ENCODE results near the gene GPR62. TPM values are rescaled to one million over a fixed set of nuclear protein-coding genes. Genes with fewer than 3 reads are reported as not detected.
A peak's percentile ranks its signal among the peaks of the same experiment; 100 is the strongest.

GPR62 gene
- total and polyA plus RNA-seq, 2 donors from 2014 or later = 0.09 to 0.41 TPM

DNA sequence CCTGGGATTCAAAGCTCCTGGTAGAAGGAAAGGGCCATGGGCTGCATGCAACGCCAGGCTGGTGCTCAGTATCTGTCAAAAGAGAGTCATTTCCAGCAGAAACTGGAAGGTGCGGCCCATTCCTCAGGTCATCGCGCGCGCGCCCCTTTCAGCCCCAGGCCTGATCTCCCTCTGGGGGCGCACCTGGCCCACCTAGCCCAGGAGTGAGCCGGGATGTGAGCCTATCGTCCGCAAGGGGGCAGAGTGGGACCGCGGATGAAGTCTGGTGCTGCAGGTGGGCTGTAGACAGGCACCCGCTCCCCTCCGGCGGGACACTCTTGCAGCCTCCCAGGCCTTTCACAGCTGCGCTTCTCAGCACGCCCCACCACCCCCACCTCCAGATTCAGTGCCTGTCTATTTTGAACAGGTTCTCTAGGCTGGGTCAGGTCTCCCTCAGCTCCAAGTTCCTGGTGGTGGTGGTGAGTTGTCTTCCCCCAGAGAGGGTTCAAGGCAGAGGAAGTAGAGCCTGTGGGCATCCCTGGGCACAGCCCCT lies 46.3 kb downstream of the GPR62 start:
- H3K4me3 ChIP-seq (ENCODE audit: low read length in 3 of 3) = no peak overlapping the region
- intact Hi-C loops (cut with DNase I) = loop anchor here (5.0 kb wide), 2 partner anchors 121 to 141 kb away; no protein-coding TSS in a partner anchor
- no peak overlapping the region for H3K27ac ChIP-seq (ENCODE audit: low read depth in 2 of 2, low read length in 2 of 2)
- H3K9me3 ChIP-seq (ENCODE audit: control insufficient read depth in 2 of 3, insufficient read depth in 1 of 3, low read length in 3 of 3) = no peaks in the 10 kb centered on the region
- FAIRE-seq = no peak
- DNase-seq = peak; percentile 90 to 95 (median 93)
- H3K4me1 ChIP-seq (ENCODE audit: control insufficient read depth in 2 of 3, insufficient read depth in 2 of 3, low read depth in 1 of 3, low read length in 3 of 3) = peaks cover 0 to 15% (median under 1%) of the 10 kb centered on the region in 3 donors
- H3K9ac ChIP-seq (ENCODE audit: low read length in 3 of 3) = peak overlapping the region in 1 of 3 donors; percentile 26
- TF ChIP-seq, protein P1, sequence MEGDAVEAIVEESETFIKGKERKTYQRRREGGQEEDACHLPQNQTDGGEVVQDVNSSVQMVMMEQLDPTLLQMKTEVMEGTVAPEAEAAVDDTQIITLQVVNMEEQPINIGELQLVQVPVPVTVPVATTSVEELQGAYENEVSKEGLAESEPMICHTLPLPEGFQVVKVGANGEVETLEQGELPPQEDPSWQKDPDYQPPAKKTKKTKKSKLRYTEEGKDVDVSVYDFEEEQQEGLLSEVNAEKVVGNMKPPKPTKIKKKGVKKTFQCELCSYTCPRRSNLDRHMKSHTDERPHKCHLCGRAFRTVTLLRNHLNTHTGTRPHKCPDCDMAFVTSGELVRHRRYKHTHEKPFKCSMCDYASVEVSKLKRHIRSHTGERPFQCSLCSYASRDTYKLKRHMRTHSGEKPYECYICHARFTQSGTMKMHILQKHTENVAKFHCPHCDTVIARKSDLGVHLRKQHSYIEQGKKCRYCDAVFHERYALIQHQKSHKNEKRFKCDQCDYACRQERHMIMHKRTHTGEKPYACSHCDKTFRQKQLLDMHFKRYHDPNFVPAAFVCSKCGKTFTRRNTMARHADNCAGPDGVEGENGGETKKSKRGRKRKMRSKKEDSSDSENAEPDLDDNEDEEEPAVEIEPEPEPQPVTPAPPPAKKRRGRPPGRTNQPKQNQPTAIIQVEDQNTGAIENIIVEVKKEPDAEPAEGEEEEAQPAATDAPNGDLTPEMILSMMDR (IDR thresholded peaks at IDR 0.05; ENCODE audit: borderline replicate concordance, extremely low read depth, insufficient read depth) = peak; percentile 93
- no peaks in the 10 kb centered on the region for H3K27me3 ChIP-seq (ENCODE audit: control insufficient read depth, insufficient read depth, low read length)
- no peaks in the 10 kb centered on the region for H3K36me3 ChIP-seq (ENCODE audit: control insufficient read depth in 2 of 3, insufficient read depth in 3 of 3, low read length in 3 of 3)

DNA sequence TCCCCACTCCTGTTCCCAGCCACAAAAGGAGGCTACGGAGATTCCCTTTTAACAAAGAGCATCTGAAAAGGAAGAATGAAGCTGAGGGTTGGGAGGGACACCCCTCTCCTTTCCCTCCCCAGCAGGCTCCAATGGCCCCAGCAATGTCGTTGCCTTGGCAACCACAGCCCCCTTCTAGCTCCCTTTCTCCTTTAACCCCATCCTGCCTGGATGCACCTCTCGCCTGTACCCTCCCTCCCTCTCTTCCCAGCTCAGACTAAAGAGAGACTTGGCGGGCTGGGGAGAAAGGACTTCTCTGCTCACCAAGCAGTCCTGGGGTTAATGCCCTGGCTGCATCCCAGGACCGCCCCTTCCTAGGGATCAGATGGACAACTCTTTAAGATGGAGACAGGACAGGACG lies 47.6 kb downstream of the GPR62 start:
- FAIRE-seq (no peak), DNase-seq (no peak)
- H3K9ac ChIP-seq (ENCODE audit: low read length in 3 of 3) = no peak overlapping the region
- TF ChIP-seq, protein P1 (IDR thresholded peaks at IDR 0.05; ENCODE audit: borderline replicate concordance, extremely low read depth, insufficient read depth) = no peak
- no peak overlapping the region for H3K4me3 ChIP-seq (ENCODE audit: low read length in 3 of 3)
- no peaks in the 10 kb centered on the region for H3K36me3 ChIP-seq (ENCODE audit: control insufficient read depth in 2 of 3, insufficient read depth in 3 of 3, low read length in 3 of 3)
- intact Hi-C loops (cut with DNase I) = loop anchor here (5.0 kb wide), 2 partner anchors 120 to 140 kb away; no protein-coding TSS in a partner anchor
- no peaks in the 10 kb centered on the region for H3K27me3 ChIP-seq (ENCODE audit: control insufficient read depth, insufficient read depth, low read length)
- no peak overlapping the region for H3K27ac ChIP-seq (ENCODE audit: low read depth in 2 of 2, low read length in 2 of 2)
- no peaks in the 10 kb centered on the region for H3K9me3 ChIP-seq (ENCODE audit: control insufficient read depth in 2 of 3, insufficient read depth in 1 of 3, low read length in 3 of 3)
- H3K4me1 ChIP-seq (ENCODE audit: control insufficient read depth in 2 of 3, insufficient read depth in 2 of 3, low read depth in 1 of 3, low read length in 3 of 3) = peaks cover 0 to 17% (median 3%) of the 10 kb centered on the region in 3 donors

DNA sequence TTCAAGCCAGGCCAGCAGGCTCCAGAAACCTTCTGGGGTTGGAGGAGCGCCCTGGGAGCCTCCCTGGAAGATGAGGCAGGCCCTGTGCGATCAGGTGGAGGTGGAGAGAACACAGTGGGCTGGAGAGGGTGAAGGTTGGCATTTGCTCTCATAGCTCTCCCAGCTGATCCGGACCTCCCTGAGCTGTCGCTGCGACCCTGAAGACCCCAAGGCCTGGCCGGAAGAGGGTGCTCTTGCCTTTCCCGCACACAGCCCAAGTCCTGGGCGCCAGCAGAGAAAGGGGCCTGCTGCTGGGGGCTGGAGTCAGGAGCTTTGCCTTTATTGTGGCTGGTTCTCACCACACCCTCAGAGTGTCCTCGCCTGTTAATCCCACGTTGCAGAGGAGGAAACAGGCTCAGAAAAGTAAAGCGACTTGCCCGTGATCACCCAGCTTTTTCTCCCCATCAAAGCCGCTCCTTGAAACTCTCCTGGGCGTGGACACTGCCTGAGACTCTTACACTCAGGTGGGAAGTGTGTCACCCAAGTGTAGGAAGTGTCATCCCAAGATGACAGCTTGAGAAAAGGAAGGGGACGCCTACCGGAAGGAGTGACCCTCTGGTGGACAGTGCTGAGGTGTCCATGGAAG lies 49.1 kb downstream of the GPR62 start:
- Histone ChIP-seq H3K9ac (ENCODE audit: low read length in 3 of 3) (no peak overlapping the region), H3K4me1 (ENCODE audit: control insufficient read depth in 2 of 3, insufficient read depth in 2 of 3, low read depth in 1 of 3, low read length in 3 of 3) (peaks cover 0 to 17% (median 3%) of the 10 kb centered on the region in 3 donors), H3K9me3 (ENCODE audit: control insufficient read depth in 2 of 3, insufficient read depth in 1 of 3, low read length in 3 of 3) (no peaks in the 10 kb centered on the region), H3K27me3 (ENCODE audit: control insufficient read depth, insufficient read depth, low read length) (no peaks in the 10 kb centered on the region), H3K36me3 (ENCODE audit: control insufficient read depth in 2 of 3, insufficient read depth in 3 of 3, low read length in 3 of 3) (no peaks in the 10 kb centered on the region), H3K4me3 (ENCODE audit: low read length in 3 of 3) (no peak overlapping the region), H3K27ac (ENCODE audit: low read depth in 2 of 2, low read length in 2 of 2) (no peak overlapping the region)
- TF ChIP-seq, protein P1 (IDR thresholded peaks at IDR 0.05; ENCODE audit: borderline replicate concordance, extremely low read depth, insufficient read depth) = peak; percentile 4
- peak; percentile 81 to 90 (median 82) for DNase-seq
- no peak for FAIRE-seq
- intact Hi-C loops (cut with DNase I) = loop anchor here (5.0 kb wide), 2 partner anchors 118 to 138 kb away; no protein-coding TSS in a partner anchor
